CD14-positive monocyte (primary cell): ENCODE data around the gene ERCC6. TPM values are rescaled to one million over a fixed set of nuclear protein-coding genes. Genes with fewer than 3 reads are reported as not detected.

Experiments used
- DNase-seq, 3 donors: peaks; one replicate each; pipeline ENCODE4 v3.0.0-alpha.2; 2011 to 2022
- H2AFZ ChIP-seq: 2 replicates; pipeline ENCODE4 v1.6.0; 2012; ENCODE audit warnings: mild to moderate bottlenecking, low read depth, low read length, inconsistent platforms; ENCODE audit not compliant: insufficient read depth, poor library complexity, severe bottlenecking
- H3K27ac ChIP-seq, 2 donors: 1 replicate in 1 of 2; 2 replicates in 1 of 2; pipeline ENCODE4 v1.5.1; 2012 to 2013; ENCODE audit warnings: low read length in 2 of 2, control low read depth in 1 of 2, inconsistent platforms in 1 of 2, low read depth in 1 of 2, mild to moderate bottlenecking in 1 of 2
- H3K27me3 ChIP-seq, 2 donors: one replicate each; pipeline versions ENCODE4 v1.6.0 to v1.6.1; 2011 to 2013; ENCODE audit warnings: low read length in 2 of 2; ENCODE audit not compliant: control insufficient read depth in 2 of 2, insufficient read depth in 2 of 2
- H3K36me3 ChIP-seq, 2 donors: replicated peaks in 1 of 2; 1 replicate in 1 of 2; 2 replicates in 1 of 2; pipeline versions ENCODE4 v1.5.1 to v1.6.1; 2012 to 2013; ENCODE audit warnings: low read length in 2 of 2, control low read depth in 1 of 2, inconsistent platforms in 1 of 2, mild to moderate bottlenecking in 1 of 2; ENCODE audit not compliant: insufficient read depth in 2 of 2, control insufficient read depth in 1 of 2
- H3K4me1 ChIP-seq, 2 donors: 1 replicate in 1 of 2; 2 replicates in 1 of 2; pipeline versions ENCODE4 v1.5.1 to v1.6.1; 2012 to 2013; ENCODE audit warnings: low read length in 2 of 2, control low read depth in 1 of 2, inconsistent platforms in 1 of 2, mild to moderate bottlenecking in 1 of 2, moderate library complexity in 1 of 2; ENCODE audit not compliant: insufficient read depth in 2 of 2, control insufficient read depth in 1 of 2
- H3K4me2 ChIP-seq: replicated peaks from 2 replicates; pipeline ENCODE3; 2012; ENCODE audit warnings: low read length, moderate library complexity, mild to moderate bottlenecking; ENCODE audit not compliant: poor library complexity, severe bottlenecking; ENCODE audit errors: extremely low read depth
- H3K4me3 ChIP-seq, 3 experiments: fragments of 200-600 bp in 1 of 3; sonication (generic) in 1 of 3; replicated peaks in 1 of 3; 1 replicate in 2 of 3; 2 replicates in 1 of 3; pipeline ENCODE4 v1.5.1; 2011 to 2013; ENCODE audit warnings: low read length in 3 of 3, mild to moderate bottlenecking in 3 of 3, control low read depth in 2 of 3, low read depth in 2 of 3, inconsistent platforms in 1 of 3, moderate library complexity in 1 of 3
- H3K79me2 ChIP-seq: 2 replicates; pipeline ENCODE4 v1.6.0; 2012; ENCODE audit warnings: mild to moderate bottlenecking, control low read depth, inconsistent platforms, low read length, moderate library complexity; ENCODE audit not compliant: insufficient read depth
- H3K9ac ChIP-seq: 2 replicates; pipeline ENCODE4 v1.6.0; 2017; ENCODE audit warnings: low read length, mild to moderate bottlenecking; ENCODE audit not compliant: insufficient read depth, poor library complexity, severe bottlenecking
- H3K9me3 ChIP-seq, 2 donors: replicated peaks in 1 of 2; 1 replicate in 1 of 2; 2 replicates in 1 of 2; pipeline versions ENCODE4 v1.5.1 to v1.6.1; 2012 to 2013; ENCODE audit warnings: low read length in 2 of 2, control low read depth in 1 of 2; ENCODE audit not compliant: control insufficient read depth in 1 of 2, insufficient read depth in 1 of 2
- H4K20me1 ChIP-seq: 2 replicates; pipeline ENCODE4 v1.6.0; 2012; ENCODE audit warnings: mild to moderate bottlenecking, low read length, control low read depth, moderate library complexity; ENCODE audit not compliant: insufficient read depth
- H3K27ac Mint-ChIP-seq, 7 donors: one replicate each; pipeline ENCODE4 v1.8.0; 2020; ENCODE audit warnings: mild to moderate bottlenecking in 7 of 7, mixed read lengths in 7 of 7, moderate library complexity in 6 of 7, inconsistent platforms in 2 of 7
- H3K27me3 Mint-ChIP-seq, 3 donors: one replicate each; pipeline ENCODE4 v1.8.0; 2021 to 2022; ENCODE audit warnings: low read depth in 3 of 3, mild to moderate bottlenecking in 3 of 3, mixed read lengths in 3 of 3, moderate library complexity in 3 of 3, inconsistent platforms in 1 of 3
- H3K36me3 Mint-ChIP-seq, 2 donors: one replicate each; pipeline ENCODE4 v1.8.0; 2020; ENCODE audit warnings: mixed read lengths in 2 of 2, inconsistent platforms in 1 of 2, mild to moderate bottlenecking in 1 of 2
- H3K4me1 Mint-ChIP-seq: one replicate; pipeline ENCODE4 v1.8.0; 2020; ENCODE audit warnings: mild to moderate bottlenecking, mixed read lengths
- H3K4me3 Mint-ChIP-seq, 2 donors: one replicate each; pipeline ENCODE4 v1.8.0; 2020; ENCODE audit warnings: mild to moderate bottlenecking in 2 of 2, mixed read lengths in 2 of 2, moderate library complexity in 1 of 2
- H3K9me3 Mint-ChIP-seq, 7 donors: one replicate each; pipeline ENCODE4 v1.8.0; 2020 to 2022; ENCODE audit warnings: mixed read lengths in 7 of 7, mild to moderate bottlenecking in 6 of 7, moderate library complexity in 6 of 7, inconsistent platforms in 2 of 7
- WGBS: methylation state at CpG from one replicate; pipeline ENCODE4 v1.1.5; 2013; ENCODE audit warnings: missing lambda C conversion rate; ENCODE audit not compliant: insufficient coverage; 5-methylcytosine and 5-hydroxymethylcytosine counted together
- intact Hi-C, 2 donors: fragments of 100-400 bp; cut with micrococcal nuclease; formaldehyde crosslinking; loops; one replicate each; pipeline versions ENCODE4 v1.15.0 to v1.15.1; 2023
- polyA plus RNA-seq, 3 donors: library from polyadenylated mRNA; depleted of rRNA in 1 of 3; unstranded in 2 of 3; stranded (reverse) in 1 of 3; fragments of 300-500 nt in 2 of 3; fragments of >200 nt in 1 of 3; fragmentation: Illumina TruSeq in 2 of 3; gene quantifications; 1 replicate in 2 of 3; 2 replicates in 1 of 3; pipeline ENCODE4 v1.2.3, GENCODE V29; 2012 to 2021
- TF ChIP-seq, protein P1 (sequence below): fragments of 200-600 bp; IDR thresholded peaks from one replicate; pipeline ENCODE4 v1.8.0; 2022; ENCODE audit warnings: antibody characterized with exemption, mild to moderate bottlenecking

Gene ERCC6
- polyA plus RNA-seq, 3 donors: 5.4 to 6.2 (median 6.0) TPM

DNA sequence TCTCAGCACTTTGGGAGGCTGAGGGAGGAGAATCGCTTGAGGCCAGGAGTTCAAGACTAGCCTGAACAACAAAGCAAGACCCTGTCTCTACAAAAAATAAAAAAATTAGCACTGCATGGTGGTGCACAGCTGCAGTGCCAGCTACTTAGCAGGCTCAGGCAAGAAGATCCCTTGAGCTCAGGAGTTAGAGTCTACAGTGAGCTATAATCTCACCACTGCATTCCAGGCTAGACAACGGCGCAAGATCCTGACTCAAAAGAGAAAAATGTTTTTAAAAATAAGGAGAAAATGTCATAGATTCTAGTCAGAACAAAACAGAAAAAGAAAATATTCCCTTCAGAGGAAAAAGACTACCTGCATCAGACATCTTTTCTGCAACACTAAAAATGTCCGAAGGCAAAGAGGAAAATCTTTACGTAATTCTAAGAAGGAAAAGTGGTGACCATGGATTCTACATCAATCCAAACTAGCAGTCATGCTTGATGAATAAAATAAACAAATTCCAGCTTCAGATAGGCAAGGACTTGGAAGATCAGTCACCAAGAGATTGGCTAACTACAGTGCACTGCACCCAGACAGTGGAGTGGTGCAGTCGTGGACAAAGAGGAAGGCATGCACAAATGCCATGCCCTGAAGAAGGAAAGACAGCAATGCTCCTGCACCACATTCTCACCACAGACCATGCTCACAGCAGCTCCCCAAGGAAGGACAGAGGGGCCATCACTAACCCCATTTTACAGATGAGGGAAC lies 54.3 kb downstream of the ERCC6 start:
- Histone ChIP-seq H3K9ac (no peak overlapping the region), H3K4me1 (no peaks in the 10 kb centered on the region), H3K4me2 (no peak overlapping the region), H3K4me3 (no peak overlapping the region), H2AFZ (no peak overlapping the region), H3K27me3 (no peaks in the 10 kb centered on the region), H3K27ac (no peak overlapping the region), H3K9me3 (no peaks in the 10 kb centered on the region), H3K79me2 (no peaks in the 10 kb centered on the region), H4K20me1 (no peaks in the 10 kb centered on the region), H3K36me3 (peaks cover 7 to 35% of the 10 kb centered on the region in 2 donors)
- Mint-ChIP-seq H3K4me1 (no peaks in the 10 kb centered on the region), H3K9me3 (no peaks in the 10 kb centered on the region), H3K27ac (peak overlapping the region in 1 of 7 donors; percentile 10), H3K27me3 (no peaks in the 10 kb centered on the region), H3K4me3 (no peak overlapping the region), H3K36me3 (peaks cover 26 to 36% of the 10 kb centered on the region in 2 donors)
- intact Hi-C loops: no loop called here
- WGBS: no CpG with 5 or more reads among the region's 6 CpGs
- TF ChIP-seq, protein P1, sequence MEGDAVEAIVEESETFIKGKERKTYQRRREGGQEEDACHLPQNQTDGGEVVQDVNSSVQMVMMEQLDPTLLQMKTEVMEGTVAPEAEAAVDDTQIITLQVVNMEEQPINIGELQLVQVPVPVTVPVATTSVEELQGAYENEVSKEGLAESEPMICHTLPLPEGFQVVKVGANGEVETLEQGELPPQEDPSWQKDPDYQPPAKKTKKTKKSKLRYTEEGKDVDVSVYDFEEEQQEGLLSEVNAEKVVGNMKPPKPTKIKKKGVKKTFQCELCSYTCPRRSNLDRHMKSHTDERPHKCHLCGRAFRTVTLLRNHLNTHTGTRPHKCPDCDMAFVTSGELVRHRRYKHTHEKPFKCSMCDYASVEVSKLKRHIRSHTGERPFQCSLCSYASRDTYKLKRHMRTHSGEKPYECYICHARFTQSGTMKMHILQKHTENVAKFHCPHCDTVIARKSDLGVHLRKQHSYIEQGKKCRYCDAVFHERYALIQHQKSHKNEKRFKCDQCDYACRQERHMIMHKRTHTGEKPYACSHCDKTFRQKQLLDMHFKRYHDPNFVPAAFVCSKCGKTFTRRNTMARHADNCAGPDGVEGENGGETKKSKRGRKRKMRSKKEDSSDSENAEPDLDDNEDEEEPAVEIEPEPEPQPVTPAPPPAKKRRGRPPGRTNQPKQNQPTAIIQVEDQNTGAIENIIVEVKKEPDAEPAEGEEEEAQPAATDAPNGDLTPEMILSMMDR: no peak
- no peak for DNase-seq

DNA sequence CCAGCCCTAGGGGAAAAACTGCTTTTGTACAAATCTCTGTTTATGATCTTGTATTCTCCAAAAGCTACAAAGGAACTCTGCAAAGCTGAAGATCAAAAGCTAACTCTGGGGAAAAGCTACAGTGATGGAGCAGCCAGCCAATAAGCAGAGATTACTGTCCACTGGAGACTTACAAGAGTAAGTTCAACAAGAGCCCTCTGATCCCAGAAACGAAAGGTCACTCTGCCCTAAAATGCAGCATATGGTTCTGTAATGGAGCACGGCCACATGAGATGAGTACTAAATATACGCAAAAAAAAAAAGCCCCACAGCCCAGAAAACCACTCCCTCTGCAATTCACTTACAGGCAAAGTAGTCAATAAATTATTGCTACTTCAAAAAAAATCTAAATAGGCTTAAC lies 60.1 kb downstream of the ERCC6 start:
- WGBS: no CpG with 5 or more reads among the region's 3 CpGs
- DNase-seq: no peak
- no peak overlapping the region for H3K4me2 ChIP-seq
- H3K4me3 ChIP-seq: no peak overlapping the region
- no peaks in the 10 kb centered on the region for H4K20me1 ChIP-seq
- no peaks in the 10 kb centered on the region for H3K9me3 Mint-ChIP-seq
- H3K27ac Mint-ChIP-seq: no peak overlapping the region
- H3K9me3 ChIP-seq: no peaks in the 10 kb centered on the region
- TF ChIP-seq, protein P1: no peak
- H3K36me3 Mint-ChIP-seq: peaks cover 63 to 74% of the 10 kb centered on the region in 2 donors
- no peak overlapping the region for H3K9ac ChIP-seq
- no peaks in the 10 kb centered on the region for H3K4me1 Mint-ChIP-seq
- H3K36me3 ChIP-seq: peaks cover 28 to 85% of the 10 kb centered on the region in 2 donors
- H3K4me3 Mint-ChIP-seq: no peak overlapping the region
- H2AFZ ChIP-seq: no peak overlapping the region
- intact Hi-C loops: no loop called here
- no peaks in the 10 kb centered on the region for H3K79me2 ChIP-seq
- H3K27me3 Mint-ChIP-seq: peaks cover 0 to 2% (median 0%) of the 10 kb centered on the region in 3 donors
- no peaks in the 10 kb centered on the region for H3K27me3 ChIP-seq
- no peak overlapping the region for H3K27ac ChIP-seq
- H3K4me1 ChIP-seq: no peaks in the 10 kb centered on the region
